Ovary (tissue), 9 donors: ENCODE results near the gene OVCA2. TPM values are rescaled to one million over a fixed set of nuclear protein-coding genes. Genes with fewer than 3 reads are reported as not detected.

Experiments
- DNase-seq, 5 donors: peaks; one replicate each; pipeline ENCODE4 v3.0.0-alpha.2; 2019 to 2020
- H3K27ac ChIP-seq, 2 donors: fragments of 200-600 bp; one replicate each; pipeline versions ENCODE4 v1.5.1 to v1.8.0; 2019 to 2022
- H3K27me3 ChIP-seq: fragments of 200-600 bp; one replicate; pipeline ENCODE4 v1.8.0; 2022
- H3K36me3 ChIP-seq: fragments of 200-600 bp; sonication (generic); one replicate; pipeline ENCODE4 v1.5.1; 2019
- H3K4me1 ChIP-seq: one replicate; pipeline ENCODE4 v1.8.1; 2013; ENCODE audit warnings: mild to moderate bottlenecking, moderate library complexity; ENCODE audit not compliant: insufficient read depth
- H3K4me3 ChIP-seq: fragments of 200-600 bp; sonication (generic); one replicate; pipeline ENCODE4 v1.5.1; 2017
- H3K9me3 ChIP-seq, 2 donors: fragments of 200-600 bp in 1 of 2; sonication (generic) in 1 of 2; one replicate each; pipeline versions ENCODE4 v1.5.1 to v1.8.1; 2013 to 2019; ENCODE audit warnings: mild to moderate bottlenecking in 1 of 2, moderate library complexity in 1 of 2
- EP300 ChIP-seq: sonication (generic); formaldehyde crosslinking; IDR thresholded peaks from one replicate; pipeline ENCODE4 v1.6.1; 2017; ENCODE audit warnings: antibody characterized with exemption
- POLR2A ChIP-seq: fragments of 450-650 bp; IDR thresholded peaks from one replicate; pipeline ENCODE4 v1.6.1; 2017; ENCODE audit warnings: antibody characterized with exemption, mild to moderate bottlenecking, moderate library complexity
- WGBS, 3 donors: extraction: QIAGEN DNeasy Blood & Tissue Kit in 1 of 3; methylation state at CpG; one replicate each; pipeline versions ENCODE4 v1.1.5 to v1.1.7; 2013 to 2017; 5-methylcytosine and 5-hydroxymethylcytosine counted together
- intact Hi-C, 4 donors: fragments of 100-400 bp; cut with DNase I; formaldehyde crosslinking; loops; one replicate each; pipeline versions ENCODE4 v1.11.0 to v1.15.1; 2022 to 2023
- microRNA counts: library from miRNA; unstranded; fragments of <30 nt; microRNA quantifications from one replicate; lab custom pipeline; 2016
- microRNA-seq, 3 donors: library from miRNA; unstranded; fragments of <30 nt; microRNA quantifications; one replicate each; pipeline versions ENCODE4 to v1.2.0, GENCODE V29; 2019 to 2020
- polyA plus RNA-seq, 2 donors: library from polyadenylated mRNA; stranded (reverse); fragments of 200-250 nt in 1 of 2; fragments of 350-450 nt in 1 of 2; fragmentation: Illumina TruSeq in 1 of 2; extraction: RNeasy Lipid Tissue Mini Kit (QIAGEN cat#74804) in 1 of 2; gene quantifications; one replicate each; pipeline ENCODE4 v1.2.3, GENCODE V29; 2013 to 2014
- small RNA-seq: library from RNA; depleted of rRNA; stranded (forward); fragments of <200 nt; gene quantifications from one replicate; pipeline ENCODE3, GENCODE V24; 2016
- total RNA-seq, 7 donors: library from RNA; depleted of rRNA in 2 of 7; stranded (reverse); fragments of >200 nt in 2 of 7; fragmentation: NEBNext Ultra II Directional in 3 of 7; extraction: Animal tissue kit (Norgen Biotek cat#: 25700) in 3 of 7; gene quantifications; one replicate each; pipeline versions ENCODE4 v1.1.0 to v1.2.4, GENCODE V29; 2016 to 2023
- TF ChIP-seq, protein P1 (sequence below), 3 donors: fragments of 450-650 bp in 2 of 3; fragments of 200-600 bp in 1 of 3; IDR thresholded peaks; one replicate each; pipeline versions ENCODE4 v1.5.1 to v1.8.0; 2016 to 2022; ENCODE audit warnings: antibody characterized with exemption in 3 of 3, mild to moderate bottlenecking in 1 of 3
- donor health status: DM: no; HTN: no; CAD: no; lungs with moderate emphysema.
- donor health status: DM: no; HTN: no; CAD: no.
- donor health status: Bipolar disorder and iron deficiency.
- donor health status: DM: yes; HTN: yes; CAD: no.
- donor health status: DM: no; HTN: no; CAD: no.
- donor health status: DM: yes; HTN: yes; CAD: no.

Gene OVCA2
- total and polyA plus RNA-seq, 9 donors: 13.2 to 28.3 (median 21.2) TPM

DNA sequence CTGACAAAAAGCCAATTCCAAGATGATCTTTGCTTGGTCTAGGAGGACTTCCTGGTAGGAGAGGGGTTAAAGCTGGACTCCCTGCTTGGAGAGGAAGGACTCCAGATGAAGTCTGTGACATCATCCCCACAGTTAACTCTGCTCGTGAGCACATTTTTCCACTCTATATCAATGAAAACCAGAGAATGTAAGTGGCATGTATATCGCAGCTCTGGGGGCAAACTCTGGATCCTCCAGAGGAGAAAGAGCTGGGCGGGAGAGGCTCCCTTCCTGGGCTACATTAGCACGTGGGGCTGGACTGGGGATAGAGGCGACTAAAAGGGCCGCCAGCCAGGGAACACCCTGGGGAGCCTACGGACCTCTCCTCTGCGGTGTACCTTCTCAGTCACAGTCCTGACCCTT lies 47.2 kb downstream of the OVCA2 start:
- H3K36me3 ChIP-seq: no peaks in the 10 kb centered on the region
- intact Hi-C loops: no loop called here
- peaks cover 18% of the 10 kb centered on the region for H3K4me1 ChIP-seq
- DNase-seq: no peak
- H3K27ac ChIP-seq: peak overlapping the region in 1 of 2 donors; percentile 27
- no peaks in the 10 kb centered on the region for H3K27me3 ChIP-seq
- WGBS, 3 donors: 12 to 20% (median 16%) methylated on average over 8 of the region's 8 CpGs
- H3K9me3 ChIP-seq: no peaks in the 10 kb centered on the region
- H3K4me3 ChIP-seq: peak overlapping the region; percentile 5
- no peak for TF ChIP-seq EP300
- TF ChIP-seq, protein P1, sequence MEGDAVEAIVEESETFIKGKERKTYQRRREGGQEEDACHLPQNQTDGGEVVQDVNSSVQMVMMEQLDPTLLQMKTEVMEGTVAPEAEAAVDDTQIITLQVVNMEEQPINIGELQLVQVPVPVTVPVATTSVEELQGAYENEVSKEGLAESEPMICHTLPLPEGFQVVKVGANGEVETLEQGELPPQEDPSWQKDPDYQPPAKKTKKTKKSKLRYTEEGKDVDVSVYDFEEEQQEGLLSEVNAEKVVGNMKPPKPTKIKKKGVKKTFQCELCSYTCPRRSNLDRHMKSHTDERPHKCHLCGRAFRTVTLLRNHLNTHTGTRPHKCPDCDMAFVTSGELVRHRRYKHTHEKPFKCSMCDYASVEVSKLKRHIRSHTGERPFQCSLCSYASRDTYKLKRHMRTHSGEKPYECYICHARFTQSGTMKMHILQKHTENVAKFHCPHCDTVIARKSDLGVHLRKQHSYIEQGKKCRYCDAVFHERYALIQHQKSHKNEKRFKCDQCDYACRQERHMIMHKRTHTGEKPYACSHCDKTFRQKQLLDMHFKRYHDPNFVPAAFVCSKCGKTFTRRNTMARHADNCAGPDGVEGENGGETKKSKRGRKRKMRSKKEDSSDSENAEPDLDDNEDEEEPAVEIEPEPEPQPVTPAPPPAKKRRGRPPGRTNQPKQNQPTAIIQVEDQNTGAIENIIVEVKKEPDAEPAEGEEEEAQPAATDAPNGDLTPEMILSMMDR (IDR thresholded peaks at IDR 0.05): no peak
- no peak for TF ChIP-seq POLR2A

DNA sequence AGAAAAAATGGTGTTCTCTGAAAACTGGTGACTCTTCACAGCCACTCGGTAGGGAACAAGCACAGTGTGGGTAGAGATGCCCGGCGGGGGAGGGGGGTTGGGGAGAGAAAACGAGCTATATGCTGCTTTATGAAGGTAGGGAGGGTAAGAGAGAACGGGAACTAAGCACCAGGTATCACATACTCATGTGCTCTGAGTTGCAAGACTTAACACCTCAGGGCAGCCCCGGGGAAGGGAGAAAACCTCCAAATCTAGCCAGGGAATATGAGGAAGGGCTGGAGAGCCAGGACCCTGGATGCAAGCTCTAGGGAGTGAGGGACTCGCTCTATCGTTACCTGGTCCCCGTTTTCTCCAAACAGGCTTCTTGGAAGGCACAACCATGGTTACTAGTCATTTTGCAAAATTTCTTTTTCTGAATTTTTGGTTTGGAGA lies 48.4 kb downstream of the OVCA2 start:
- H3K4me3 ChIP-seq: no peak overlapping the region
- 56 to 69% (median 66%) methylated on average over 9 of the region's 9 CpGs for WGBS, 3 donors
- H3K4me1 ChIP-seq: peaks cover 12% of the 10 kb centered on the region
- peak overlapping the region in 1 of 2 donors; percentile 35 for H3K27ac ChIP-seq
- TF ChIP-seq, protein P1 (IDR thresholded peaks at IDR 0.05): no peak
- TF ChIP-seq POLR2A (no peak), EP300 (no peak)
- intact Hi-C loops: no loop called here
- no peaks in the 10 kb centered on the region for H3K36me3 ChIP-seq
- H3K9me3 ChIP-seq: no peaks in the 10 kb centered on the region
- DNase-seq: no peak
- H3K27me3 ChIP-seq: no peaks in the 10 kb centered on the region

GRCh38 chr17:2090804-2091534 lies 49.1 kb downstream of the OVCA2 start:
- intact Hi-C loops: no loop called here
- WGBS, 3 donors: 3 to 12% (median 8%) methylated on average over 2 of the region's 2 CpGs
- Histone ChIP-seq H3K4me1 (peaks cover 7% of the 10 kb centered on the region), H3K4me3 (no peak overlapping the region), H3K27ac (peak overlapping the region in 1 of 2 donors; percentile 3), H3K36me3 (no peaks in the 10 kb centered on the region), H3K27me3 (no peaks in the 10 kb centered on the region), H3K9me3 (no peaks in the 10 kb centered on the region)
- TF ChIP-seq, protein P1 (IDR thresholded peaks at IDR 0.05): peak in 2 of 3 donors; percentile 37 to 39
- TF ChIP-seq EP300: no peak
- DNase-seq: peak; percentile 62 to 74 (median 64)

GRCh38 chr17:2092253-2092652 lies 50.4 kb downstream of the OVCA2 start:
- no peaks in the 10 kb centered on the region for H3K9me3 ChIP-seq
- no peak for DNase-seq
- intact Hi-C loops: no loop called here
- H3K4me1 ChIP-seq: peaks cover 7% of the 10 kb centered on the region
- WGBS, 3 donors: 80 to 92% (median 83%) methylated on average over 4 of the region's 4 CpGs
- H3K27me3 ChIP-seq: no peaks in the 10 kb centered on the region
- no peak overlapping the region for H3K4me3 ChIP-seq
- H3K36me3 ChIP-seq: no peaks in the 10 kb centered on the region
- no peak overlapping the region for H3K27ac ChIP-seq
- TF ChIP-seq, protein P1 (IDR thresholded peaks at IDR 0.05): no peak
- TF ChIP-seq POLR2A (no peak), EP300 (no peak)

MicroRNAs within 50 kb of the gene (microRNA counts, 767-probe panel; counts per million panel counts)
- microRNA hsa-miR-132-3p (lab: Ali Mortazavi, UCI): 5,189 counts per million, percentile 95 among the panel's probes with 10 or more counts
- microRNA hsa-miR-212-3p (lab: Ali Mortazavi, UCI): 530 counts per million, percentile 78 among the panel's probes with 10 or more counts

Small RNA genes within 50 kb of the gene (microRNA-seq; reads per million reads assigned to microRNA genes)
- gene MIR132 (532 to 996 (median 732) reads per million in 3 donors), gene MIR212 (9.9 to 36.6 (median 24.1) reads per million in 3 donors)

Small RNA genes within 50 kb of the gene (small RNA-seq; reads per million reads assigned to genes)
- gene AC090617.9 (not detected), gene MIR132 (5.7 reads per million, percentile 81 among the genes with 10 or more reads in this experiment), gene MIR212 (1.9 reads per million, percentile 71 among the genes with 10 or more reads in this experiment), gene OVCA2 (not detected)

Other genes starting within 250 kb of the OVCA2 start
- 10 to 100 TPM; 11.3 to 22.0 (median 17.5) TPM for gene SMYD4, start 212.1 kb upstream of the OVCA2 start, total RNA-seq
- gene SMYD4, start 212.1 kb upstream of the OVCA2 start, polyA plus RNA-seq: 10 to 100 TPM in 1 of 2 donors, 1 to 10 TPM in 1; 8.5 to 16.3 TPM
- gene RPA1, start 212.0 kb upstream of the OVCA2 start, total RNA-seq: 100 to 1,000 TPM in 5 of 7 donors, 10 to 100 TPM in 2; 20.7 to 137 (median 116) TPM
- 10 to 100 TPM; 37.0 to 63.6 TPM for gene RPA1, start 212.0 kb upstream of the OVCA2 start, polyA plus RNA-seq
- 1 to 10 TPM in 5 of 7 donors, under 1 TPM in 1, not detected in 1; 0.92 to 4.1 (median 1.9) TPM for gene RTN4RL1, start 16.7 kb upstream of the OVCA2 start, total RNA-seq
- under 1 TPM; 0.30 to 0.42 TPM for gene RTN4RL1, start 16.7 kb upstream of the OVCA2 start, polyA plus RNA-seq
- 10 to 100 TPM; 42.4 to 77.7 (median 46.0) TPM for gene DPH1, start 11.9 kb upstream of the OVCA2 start, total RNA-seq
- gene DPH1, start 11.9 kb upstream of the OVCA2 start, polyA plus RNA-seq: 10 to 100 TPM; 27.5 to 47.2 TPM
- gene HIC1, start 13.1 kb downstream of the OVCA2 start, total RNA-seq: 100 to 1,000 TPM in 1 of 7 donors, 10 to 100 TPM in 6; 35.0 to 108 (median 68.0) TPM
- gene HIC1, start 13.1 kb downstream of the OVCA2 start, polyA plus RNA-seq: 10 to 100 TPM in 1 of 2 donors, 1 to 10 TPM in 1; 3.9 to 16.3 TPM